ENCODE measurements around the gene IGFBP7.
A peak's percentile ranks its signal among the peaks of the same experiment; 100 is the strongest.

IGFBP7 gene

DNA sequence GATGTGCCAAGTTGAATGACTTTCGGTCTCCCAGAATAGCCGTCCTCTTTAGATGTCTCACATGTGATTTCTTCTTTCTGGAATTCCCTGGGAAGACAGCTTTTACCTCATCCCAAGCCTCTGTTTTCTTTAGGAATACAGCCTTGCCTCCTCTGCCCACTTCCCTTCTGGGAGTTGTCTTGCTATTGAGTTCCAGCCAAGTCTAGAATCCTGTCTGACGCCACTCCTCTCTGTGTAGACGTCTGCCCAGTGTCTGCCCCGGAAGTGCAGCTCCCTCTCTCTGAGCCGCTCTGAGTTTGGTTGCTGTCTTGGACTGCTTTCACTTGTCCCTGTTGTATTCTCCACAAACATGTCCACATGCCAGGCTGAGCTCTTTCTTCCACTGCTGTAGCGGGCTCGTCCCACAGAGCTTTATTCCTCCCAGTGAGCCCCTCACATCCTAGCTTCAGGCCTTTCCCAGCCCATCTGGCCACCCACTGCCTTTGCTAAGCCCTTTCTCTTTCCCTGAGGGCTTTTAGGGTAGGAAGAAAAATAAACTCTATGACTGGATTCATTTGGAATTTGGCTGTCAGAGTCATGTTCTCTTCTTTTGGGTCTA is 9.0 kb upstream of the IGFBP7 start:
- peak; percentile 89 for DNase-seq (ENCODE audit: low read depth)
- H3K4me3 ChIP-seq (ENCODE audit: low read length), result no peak overlapping the region
- TF ChIP-seq, protein P1, sequence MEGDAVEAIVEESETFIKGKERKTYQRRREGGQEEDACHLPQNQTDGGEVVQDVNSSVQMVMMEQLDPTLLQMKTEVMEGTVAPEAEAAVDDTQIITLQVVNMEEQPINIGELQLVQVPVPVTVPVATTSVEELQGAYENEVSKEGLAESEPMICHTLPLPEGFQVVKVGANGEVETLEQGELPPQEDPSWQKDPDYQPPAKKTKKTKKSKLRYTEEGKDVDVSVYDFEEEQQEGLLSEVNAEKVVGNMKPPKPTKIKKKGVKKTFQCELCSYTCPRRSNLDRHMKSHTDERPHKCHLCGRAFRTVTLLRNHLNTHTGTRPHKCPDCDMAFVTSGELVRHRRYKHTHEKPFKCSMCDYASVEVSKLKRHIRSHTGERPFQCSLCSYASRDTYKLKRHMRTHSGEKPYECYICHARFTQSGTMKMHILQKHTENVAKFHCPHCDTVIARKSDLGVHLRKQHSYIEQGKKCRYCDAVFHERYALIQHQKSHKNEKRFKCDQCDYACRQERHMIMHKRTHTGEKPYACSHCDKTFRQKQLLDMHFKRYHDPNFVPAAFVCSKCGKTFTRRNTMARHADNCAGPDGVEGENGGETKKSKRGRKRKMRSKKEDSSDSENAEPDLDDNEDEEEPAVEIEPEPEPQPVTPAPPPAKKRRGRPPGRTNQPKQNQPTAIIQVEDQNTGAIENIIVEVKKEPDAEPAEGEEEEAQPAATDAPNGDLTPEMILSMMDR (IDR thresholded peaks at IDR 0.05; ENCODE audit: insufficient read depth, low read depth, low read length, missing control alignments), result no peak

DNA sequence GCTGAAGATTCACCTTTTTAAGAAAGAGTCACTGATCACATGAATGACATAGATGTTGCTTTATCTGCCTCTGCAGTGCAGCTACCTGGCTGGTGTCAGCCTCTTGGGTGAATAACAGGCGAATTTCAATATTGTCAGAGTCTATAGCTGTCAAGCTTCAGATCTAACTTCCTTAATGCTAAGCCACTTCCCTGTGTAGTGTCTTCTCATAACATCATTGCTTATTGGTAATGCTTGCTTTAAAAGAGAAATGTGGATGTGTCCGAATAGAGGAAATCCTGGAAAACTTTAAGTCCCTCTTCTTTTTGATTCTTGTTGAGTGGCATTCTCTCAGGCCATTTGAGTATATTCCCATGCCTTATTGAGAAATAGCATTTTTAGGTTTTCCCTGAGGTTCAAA is 7.3 kb upstream of the IGFBP7 start:
- TF ChIP-seq, protein P1 (IDR thresholded peaks at IDR 0.05; ENCODE audit: insufficient read depth, low read depth, low read length, missing control alignments), result no peak
- DNase-seq (ENCODE audit: low read depth), result no peak
- no peak overlapping the region for H3K4me3 ChIP-seq (ENCODE audit: low read length)

DNA sequence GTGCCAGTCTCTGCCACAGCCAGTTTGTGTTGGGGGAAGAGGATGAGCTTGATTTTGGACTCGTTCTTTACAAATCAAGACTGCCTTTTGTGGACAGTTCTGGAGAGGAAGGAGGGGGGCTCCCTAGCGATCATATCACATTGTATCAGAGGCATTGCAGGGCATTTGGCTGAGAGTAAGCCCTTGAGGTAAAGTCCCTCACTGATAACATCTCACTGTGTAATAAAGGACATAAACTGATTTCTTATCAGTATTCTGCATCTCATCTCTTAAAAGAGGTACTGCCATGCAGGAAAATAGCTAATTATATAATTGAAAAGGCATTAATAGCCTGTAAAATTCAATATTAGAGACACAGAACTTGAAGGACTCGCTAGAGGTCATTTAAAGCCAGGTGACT is 6.1 kb upstream of the IGFBP7 start:
- TF ChIP-seq, protein P1 (IDR thresholded peaks at IDR 0.05; ENCODE audit: insufficient read depth, low read depth, low read length, missing control alignments), result no peak
- DNase-seq (ENCODE audit: low read depth), result no peak
- no peak overlapping the region for H3K4me3 ChIP-seq (ENCODE audit: low read length)

DNA sequence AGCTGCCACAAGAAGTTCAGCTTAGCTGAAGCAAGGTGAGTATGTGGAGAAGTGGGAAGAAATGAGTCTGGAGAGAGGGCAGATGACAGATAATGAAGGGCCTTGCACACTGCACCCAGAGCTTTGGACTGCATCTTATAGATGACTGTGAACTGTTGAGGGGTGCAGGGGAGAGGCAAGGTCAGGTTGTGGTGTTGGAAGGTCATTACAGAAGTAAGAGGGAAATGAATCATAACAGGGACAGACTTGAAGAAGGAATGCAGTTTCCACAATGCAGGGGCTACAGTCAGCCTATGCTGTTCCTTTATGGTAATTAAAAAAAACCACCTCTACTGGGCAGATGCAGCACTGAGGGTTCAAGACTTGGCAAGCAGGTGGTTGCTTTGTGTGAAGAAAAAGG is 4.8 kb upstream of the IGFBP7 start:
- TF ChIP-seq, protein P1 (IDR thresholded peaks at IDR 0.05; ENCODE audit: insufficient read depth, low read depth, low read length, missing control alignments), result no peak
- DNase-seq (ENCODE audit: low read depth), result no peak
- H3K4me3 ChIP-seq (ENCODE audit: low read length), result no peak overlapping the region

DNA sequence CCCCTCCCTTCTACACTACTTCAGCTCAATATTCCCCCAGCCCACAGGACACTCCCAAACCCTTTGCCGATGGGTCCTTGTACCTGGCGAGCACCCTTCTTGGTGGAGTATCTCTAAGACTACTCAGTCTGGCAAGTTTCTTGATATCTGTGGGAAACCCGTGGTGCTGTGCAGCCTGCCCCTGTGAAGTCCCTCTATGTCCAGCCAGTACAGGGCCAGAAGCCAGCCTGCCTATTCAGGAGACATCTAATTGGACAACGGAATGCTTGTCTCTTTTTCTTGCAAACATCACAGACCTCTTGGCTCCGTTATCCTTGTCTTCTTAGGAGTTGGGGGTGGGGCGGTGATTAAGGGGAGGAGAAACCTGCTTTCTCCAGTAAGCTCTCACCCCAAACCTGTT is 3.7 kb upstream of the IGFBP7 start:
- no peak overlapping the region for H3K4me3 ChIP-seq (ENCODE audit: low read length)
- TF ChIP-seq, protein P1 (IDR thresholded peaks at IDR 0.05; ENCODE audit: insufficient read depth, low read depth, low read length, missing control alignments), result no peak
- no peak for DNase-seq (ENCODE audit: low read depth)

DNA sequence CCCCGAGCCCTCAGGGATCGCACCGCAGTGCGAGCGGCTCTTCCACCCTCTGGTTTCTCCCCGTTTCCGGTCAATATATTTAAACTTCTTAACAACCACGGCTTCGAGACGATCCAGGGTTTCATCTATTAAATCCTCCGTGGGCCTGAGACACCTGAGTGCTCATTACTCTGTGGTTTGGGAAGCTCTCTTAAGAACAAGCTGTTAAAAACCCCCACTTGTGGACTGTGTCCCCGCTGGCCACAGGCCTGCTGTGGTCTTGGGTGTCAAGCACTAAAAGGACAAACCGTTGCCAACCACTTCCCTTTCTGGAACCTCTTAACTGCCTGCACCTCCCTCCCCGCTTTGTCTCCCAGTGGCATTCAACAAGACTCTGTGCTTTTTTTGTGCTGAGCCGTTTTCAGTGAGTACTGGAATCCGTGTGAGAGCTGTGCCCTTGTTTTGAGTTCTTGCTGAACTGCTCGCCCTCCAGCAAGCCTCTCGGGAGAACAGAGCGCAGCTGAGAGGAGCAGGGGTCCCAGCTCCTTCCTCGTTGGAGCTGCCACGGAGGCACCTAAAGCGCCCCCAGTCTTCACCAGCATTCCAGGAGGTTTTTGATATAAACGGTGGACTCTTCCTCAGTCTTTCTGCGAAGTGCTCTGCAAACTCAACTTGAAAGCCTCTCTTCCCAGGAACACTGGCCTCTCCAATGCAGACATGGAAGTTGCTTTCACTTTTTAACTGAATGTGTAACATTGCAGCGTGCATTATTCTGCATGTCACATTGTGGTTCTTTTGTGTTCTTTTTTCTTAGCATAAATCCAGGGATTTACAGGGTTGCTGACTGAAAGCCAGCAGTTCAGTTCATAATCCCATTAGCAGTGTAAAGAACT is 691 bp upstream of the IGFBP7 start:
- peak; percentile 49 for DNase-seq (ENCODE audit: low read depth)
- TF ChIP-seq, protein P1 (IDR thresholded peaks at IDR 0.05; ENCODE audit: insufficient read depth, low read depth, low read length, missing control alignments), result no peak
- H3K4me3 ChIP-seq (ENCODE audit: low read length), result peak overlapping the region; percentile 15
